ENCODE data around the gene CDADC1. TPM values are rescaled to one million over a fixed set of nuclear protein-coding genes. Genes with fewer than 3 reads are reported as not detected.

Gene CDADC1
- total RNA-seq, 4 donors from 2014 or later, result 9.0 to 19.5 (median 14.1) TPM

DNA sequence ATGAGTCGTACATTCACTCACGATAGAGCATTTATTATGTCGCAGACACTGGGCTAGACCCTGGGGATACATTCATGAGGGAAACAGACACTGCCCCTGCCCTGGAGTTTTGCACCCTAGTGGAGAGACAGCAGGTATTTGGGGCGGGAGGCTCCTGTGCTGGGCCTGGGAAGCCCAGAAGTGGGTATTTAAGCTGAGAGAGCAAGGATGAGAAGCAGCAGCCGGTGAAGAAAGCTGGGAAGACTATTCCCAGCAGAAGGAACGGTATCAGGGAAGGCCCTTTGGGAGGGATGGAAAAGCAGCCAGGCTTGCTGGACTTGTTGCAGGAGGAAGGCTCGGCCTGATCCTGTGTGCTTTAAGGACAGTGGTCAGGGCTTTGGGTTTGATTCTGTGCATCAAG lies 54.5 kb downstream of the CDADC1 start:
- H3K27me3 ChIP-seq, result no peaks in the 10 kb centered on the region
- peak overlapping the region; percentile 65 to 95 (median 91) for H3K27ac ChIP-seq
- H3K9me3 ChIP-seq, result no peaks in the 10 kb centered on the region
- H3K4me1 ChIP-seq, result peaks cover 3 to 97% (median 39%) of the 10 kb centered on the region in 4 donors
- no peaks in the 10 kb centered on the region for H3K36me3 ChIP-seq
- no peak overlapping the region for H3K4me3 ChIP-seq
- 53 to 61% methylated on average over 7 of the region's 7 CpGs for WGBS, 2 donors
- TF ChIP-seq, protein P1, sequence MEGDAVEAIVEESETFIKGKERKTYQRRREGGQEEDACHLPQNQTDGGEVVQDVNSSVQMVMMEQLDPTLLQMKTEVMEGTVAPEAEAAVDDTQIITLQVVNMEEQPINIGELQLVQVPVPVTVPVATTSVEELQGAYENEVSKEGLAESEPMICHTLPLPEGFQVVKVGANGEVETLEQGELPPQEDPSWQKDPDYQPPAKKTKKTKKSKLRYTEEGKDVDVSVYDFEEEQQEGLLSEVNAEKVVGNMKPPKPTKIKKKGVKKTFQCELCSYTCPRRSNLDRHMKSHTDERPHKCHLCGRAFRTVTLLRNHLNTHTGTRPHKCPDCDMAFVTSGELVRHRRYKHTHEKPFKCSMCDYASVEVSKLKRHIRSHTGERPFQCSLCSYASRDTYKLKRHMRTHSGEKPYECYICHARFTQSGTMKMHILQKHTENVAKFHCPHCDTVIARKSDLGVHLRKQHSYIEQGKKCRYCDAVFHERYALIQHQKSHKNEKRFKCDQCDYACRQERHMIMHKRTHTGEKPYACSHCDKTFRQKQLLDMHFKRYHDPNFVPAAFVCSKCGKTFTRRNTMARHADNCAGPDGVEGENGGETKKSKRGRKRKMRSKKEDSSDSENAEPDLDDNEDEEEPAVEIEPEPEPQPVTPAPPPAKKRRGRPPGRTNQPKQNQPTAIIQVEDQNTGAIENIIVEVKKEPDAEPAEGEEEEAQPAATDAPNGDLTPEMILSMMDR (IDR thresholded peaks at IDR 0.05), result no peak
- TF ChIP-seq EP300 (IDR thresholded peaks at IDR 0.05) (no peak), POLR2A (IDR thresholded peaks at IDR 0.05) (no peak)
- DNase-seq (ENCODE audit: low spot score in 2 of 2), result no peak

DNA sequence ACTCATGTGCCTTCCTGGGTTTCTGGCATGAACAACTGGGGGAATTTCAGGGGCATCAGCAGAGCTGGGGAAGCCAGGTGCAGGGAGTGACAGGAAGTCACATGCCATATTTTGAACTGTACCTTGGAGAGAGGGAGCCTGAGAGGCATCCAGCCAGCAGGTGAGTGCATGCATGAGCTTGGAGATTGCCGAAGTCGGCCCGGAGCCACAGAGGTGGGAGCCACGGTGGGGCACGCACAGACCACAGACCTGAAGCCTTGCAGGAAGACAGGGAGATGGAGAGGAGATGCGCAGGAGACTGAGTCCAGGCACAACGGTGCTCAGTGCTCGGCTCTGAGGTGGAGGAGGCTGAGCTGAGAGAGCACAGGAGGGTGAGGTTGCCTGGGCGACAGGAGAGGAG lies 55.1 kb downstream of the CDADC1 start:
- TF ChIP-seq, protein P1 (IDR thresholded peaks at IDR 0.05), result no peak
- TF ChIP-seq EP300 (IDR thresholded peaks at IDR 0.05) (no peak), POLR2A (IDR thresholded peaks at IDR 0.05) (no peak)
- WGBS, 2 donors, result 89 to 92% methylated on average over 9 of the region's 9 CpGs
- Histone ChIP-seq H3K4me3 (no peak overlapping the region), H3K4me1 (peaks cover 3 to 97% (median 43%) of the 10 kb centered on the region in 4 donors), H3K27ac (peak overlapping the region; percentile 65 to 95 (median 91)), H3K9me3 (no peaks in the 10 kb centered on the region), H3K36me3 (no peaks in the 10 kb centered on the region), H3K27me3 (no peaks in the 10 kb centered on the region)
- DNase-seq (ENCODE audit: low spot score in 2 of 2), result no peak

DNA sequence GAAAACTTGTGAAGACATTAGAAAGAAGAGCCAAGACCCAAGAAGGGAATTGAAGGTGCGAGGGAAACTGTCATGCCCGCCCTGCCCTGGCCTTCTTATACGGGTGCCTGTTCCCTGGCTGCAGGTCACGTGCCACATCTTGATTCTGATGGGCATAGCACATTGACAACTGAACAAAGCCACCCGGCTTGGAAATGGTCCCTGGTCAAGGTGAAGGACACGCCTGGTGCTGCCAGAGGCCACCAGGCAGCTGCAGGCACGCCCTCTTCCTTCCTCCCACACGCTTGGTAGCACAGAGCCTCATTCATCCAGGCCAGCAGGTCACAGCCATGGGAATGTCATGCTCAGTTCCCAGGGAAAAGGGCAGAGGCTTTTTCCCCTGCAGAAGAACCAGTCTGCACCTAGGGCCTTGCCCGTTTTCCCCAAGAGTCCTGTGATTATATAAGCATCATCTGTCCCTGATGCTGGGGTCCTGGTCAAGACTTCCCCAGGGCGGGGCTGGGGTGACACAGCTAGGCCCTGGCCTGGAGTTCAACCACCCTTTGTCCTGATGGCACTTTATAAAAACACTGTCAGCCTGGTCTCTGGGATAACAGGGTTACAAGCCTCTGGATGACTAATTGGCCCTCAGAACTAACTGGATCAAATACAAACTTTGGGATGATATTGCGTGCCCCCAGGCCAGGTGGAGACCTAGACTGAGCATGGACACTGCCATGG lies 56.0 kb downstream of the CDADC1 start:
- Histone ChIP-seq H3K4me3 (no peak overlapping the region), H3K36me3 (no peaks in the 10 kb centered on the region), H3K4me1 (peaks cover 3 to 97% (median 44%) of the 10 kb centered on the region in 4 donors), H3K27ac (peak overlapping the region; percentile 65 to 95 (median 91)), H3K27me3 (no peaks in the 10 kb centered on the region), H3K9me3 (no peaks in the 10 kb centered on the region)
- TF ChIP-seq POLR2A (IDR thresholded peaks at IDR 0.05), result peak in 1 of 2 donors; percentile 24
- TF ChIP-seq, protein P1 (IDR thresholded peaks at IDR 0.05), result no peak
- peak; percentile 75 to 90 for TF ChIP-seq EP300 (IDR thresholded peaks at IDR 0.05)
- DNase-seq (ENCODE audit: low spot score in 2 of 2), result no peak
- WGBS, 2 donors, result 50 to 52% methylated on average over 11 of the region's 11 CpGs

DNA sequence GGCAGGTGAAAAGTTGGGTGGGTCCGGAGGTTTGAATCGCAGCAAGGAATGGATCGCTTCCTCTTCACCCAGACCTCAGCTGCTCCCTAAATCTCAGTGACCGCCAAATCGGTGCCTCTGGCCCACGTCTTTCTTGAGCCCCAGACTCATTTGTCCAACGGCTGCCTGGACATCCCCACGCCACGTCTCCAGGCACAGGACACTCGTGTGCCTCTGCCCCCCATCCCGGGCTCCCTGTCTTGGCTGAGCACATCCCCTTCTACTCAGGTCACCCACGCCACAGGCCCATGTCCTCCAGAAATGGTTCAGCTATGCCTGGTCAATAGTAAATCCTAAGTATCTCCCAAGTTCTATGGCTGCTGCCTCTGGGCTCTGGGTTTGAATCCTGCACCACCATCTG lies 56.6 kb downstream of the CDADC1 start:
- Histone ChIP-seq H3K4me1 (peaks cover 3 to 99% (median 51%) of the 10 kb centered on the region in 4 donors), H3K27me3 (no peaks in the 10 kb centered on the region), H3K36me3 (no peaks in the 10 kb centered on the region), H3K9me3 (no peaks in the 10 kb centered on the region), H3K4me3 (no peak overlapping the region), H3K27ac (peak overlapping the region; percentile 65 to 95 (median 91))
- WGBS, 2 donors, result 91% methylated on average over 12 of the region's 12 CpGs
- no peak for DNase-seq (ENCODE audit: low spot score in 2 of 2)
- TF ChIP-seq POLR2A (IDR thresholded peaks at IDR 0.05) (no peak), EP300 (IDR thresholded peaks at IDR 0.05) (no peak)
- TF ChIP-seq, protein P1 (IDR thresholded peaks at IDR 0.05), result no peak

Measured in tibial nerve (tissue), 4 donors.